H1 (cell line): ENCODE measurements around the gene OR4E1. TPM values are rescaled to one million over a fixed set of nuclear protein-coding genes. Genes with fewer than 3 reads are reported as not detected.

Source experiments
- EZH2 ChIP-seq: fragments of 200-600 bp; sonication (generic); IDR thresholded peaks from 2 replicates; pipeline ENCODE4 v1.7.1; 2012; ENCODE audit warnings: low read depth, mild to moderate bottlenecking, moderate library complexity, low read length, inconsistent platforms; ENCODE audit not compliant: severe bottlenecking
- polyA plus RNA-seq, 7 experiments: library from polyadenylated mRNA; depleted of rRNA in 3 of 7; stranded (reverse) in 5 of 7; unstranded in 2 of 7; fragments of >200 nt in 5 of 7; fragments of 200-250 nt in 2 of 7; gene quantifications; 1 replicate in 5 of 7; 2 replicates in 1 of 7; 4 replicates in 1 of 7; pipeline versions ENCODE4 v1.2.1 to v1.2.3, GENCODE V29; 2011 to 2013; ENCODE audit warnings: missing spikeins in 2 of 7, mixed read lengths in 2 of 7
- total RNA-seq: library from RNA; stranded (reverse); fragmentation: NEBNext Ultra II Directional; extraction: Animal tissue kit (Norgen Biotek cat#: 25700); gene quantifications from 2 replicates; pipeline ENCODE4 v1.2.1, GENCODE V29; 2021

The OR4E1 gene
- total and polyA plus RNA-seq, 2 of the 8 experiments (the other 6 are each of a cell fraction or from before 2014, with no cell fraction given), result not detected

GRCh38 chr14:21721504-21721903 lies 47.9 kb upstream of the OR4E1 start (continued):
- no peak for TF ChIP-seq EZH2
